SK-N-DZ (cell line): ENCODE data around the gene ENTPD7.
"Not testable (repeated sequence)": the region's sequence is repeated elsewhere in the genome, so short reads cannot be mapped to it uniquely, and the experiment has no call there.

ENCODE experiments used
- DNase-seq: peaks from one replicate; pipeline ENCODE4 v3.0.0-alpha.2; 2015; ENCODE audit warnings: low spot score

Gene ENTPD7

GRCh38 chr10:99685597-99685967, 26.3 kb downstream of the ENTPD7 start:
- DNase-seq: no peak

GRCh38 chr10:99689461-99689860, 30.2 kb downstream of the ENTPD7 start:
- no peak for DNase-seq

- no peak for DNase-seq
Measured at GRCh38 chr10:99693933-99694583, 34.7 kb downstream of the ENTPD7 start.

GRCh38 chr10:99695761-99696160, 36.5 kb downstream of the ENTPD7 start:
- no peak for DNase-seq

- DNase-seq: no peak
Measured at GRCh38 chr10:99698504-99699080, 39.3 kb downstream of the ENTPD7 start.

- DNase-seq: no peak
Measured at GRCh38 chr10:99700649-99701048, 41.3 kb downstream of the ENTPD7 start.

- no peak for DNase-seq
Measured at GRCh38 chr10:99708428-99709012, 49.2 kb downstream of the ENTPD7 start.

- DNase-seq: no peak
Measured at GRCh38 chr10:99709480-99710229, 50.3 kb downstream of the ENTPD7 start.

- DNase-seq: peak; percentile 50
Measured at GRCh38 chr10:99711129-99711719, 51.9 kb downstream of the ENTPD7 start.

GRCh38 chr10:99714446-99714845, 55.1 kb downstream of the ENTPD7 start:
- DNase-seq: no peak

GRCh38 chr10:99720387-99720786, 61.1 kb downstream of the ENTPD7 start:
- no peak for DNase-seq

GRCh38 chr10:99730026-99730425, 70.7 kb downstream of the ENTPD7 start:
- no peak for DNase-seq

- DNase-seq: no peak
Measured at GRCh38 chr10:99731306-99732032, 72.2 kb downstream of the ENTPD7 start.

GRCh38 chr10:99732033-99732842, 72.9 kb downstream of the ENTPD7 start, which contains the start of the genes COX15 and CUTC:
Gene COX15 (minus strand): TSS chr10:99732127. CDS start chr10:99732049, 78 bp downstream.
Gene CUTC (plus strand): TSS chr10:99732234. CDS start chr10:99732349, 115 bp downstream.
- peak; percentile 97 for DNase-seq

GRCh38 chr10:99733366-99733765, 74.1 kb downstream of the ENTPD7 start:
- no peak for DNase-seq

- not testable (repeated sequence) for DNase-seq
Measured at GRCh38 chr10:99734111-99734510, 74.8 kb downstream of the ENTPD7 start.

- no peak for DNase-seq
Measured at GRCh38 chr10:99740260-99740659, 81.0 kb downstream of the ENTPD7 start.

- no peak for DNase-seq
Measured at GRCh38 chr10:99740933-99741559, 81.7 kb downstream of the ENTPD7 start.

- DNase-seq: no peak
Measured at GRCh38 chr10:99742254-99742653, 82.9 kb downstream of the ENTPD7 start.

- no peak for DNase-seq
Measured at GRCh38 chr10:99742701-99743100, 83.4 kb downstream of the ENTPD7 start.
